ENCODE results near the gene C6orf132.

Gene C6orf132

GRCh38 chr6:42095776-42096541 lies 46.5 kb downstream of the C6orf132 start:
- H3K4me3 ChIP-seq (ENCODE audit: low read length): no peak overlapping the region
- peak; percentile 8; the same call in 1 of the 2 replicates for TF ChIP-seq CTCF (conservative IDR thresholded peaks at IDR 0.05; ENCODE audit: low read length)
- DNase-seq (ENCODE audit: low read depth): no peak

- TF ChIP-seq CTCF (conservative IDR thresholded peaks at IDR 0.05; ENCODE audit: low read length): no peak
- no peak for DNase-seq (ENCODE audit: low read depth)
- no peak overlapping the region for H3K4me3 ChIP-seq (ENCODE audit: low read length)
Measured at GRCh38 chr6:42095094-42095493, 47.3 kb downstream of the C6orf132 start.

DNA sequence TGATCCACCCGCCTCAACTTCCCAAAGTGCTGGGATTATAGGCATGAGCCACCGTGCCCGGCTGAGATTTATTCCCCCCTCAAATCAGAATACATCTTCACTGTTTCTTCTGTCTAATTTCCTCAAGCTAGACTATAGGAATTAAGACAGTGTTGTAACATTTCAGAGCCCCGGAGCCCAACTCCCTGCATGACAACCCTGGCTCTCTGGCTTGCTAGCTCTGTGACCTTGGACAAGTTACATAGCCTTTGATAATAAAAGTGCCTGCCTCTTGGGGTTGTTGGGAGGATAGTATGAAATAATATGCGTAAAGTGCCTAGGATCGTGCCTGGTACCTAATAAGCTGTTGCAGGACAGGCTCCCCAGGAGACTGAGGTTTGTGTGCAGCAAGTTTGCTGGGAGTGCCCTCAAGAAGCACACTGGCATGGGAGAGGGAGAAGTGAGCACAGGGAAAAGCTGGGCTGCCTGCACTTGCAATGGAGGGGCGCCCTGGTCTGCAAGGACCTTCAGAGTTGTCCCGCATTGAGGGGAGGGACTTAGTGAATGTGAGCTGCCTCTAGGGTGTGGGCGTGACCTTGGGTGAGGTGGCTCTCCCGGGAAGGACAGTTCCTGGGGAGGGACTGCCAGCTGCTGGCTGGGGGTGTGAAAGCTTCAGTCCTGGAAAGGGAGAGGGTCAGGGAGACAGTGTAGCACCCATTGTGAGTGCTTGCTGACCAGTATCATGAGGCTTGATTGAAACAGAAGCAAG lies 48.7 kb downstream of the C6orf132 start:
- DNase-seq (ENCODE audit: low read depth): no peak
- no peak for TF ChIP-seq CTCF (conservative IDR thresholded peaks at IDR 0.05; ENCODE audit: low read length)
- no peak overlapping the region for H3K4me3 ChIP-seq (ENCODE audit: low read length)

- H3K4me3 ChIP-seq (ENCODE audit: low read length): no peak overlapping the region
- no peak for TF ChIP-seq CTCF (conservative IDR thresholded peaks at IDR 0.05; ENCODE audit: low read length)
- no peak for DNase-seq (ENCODE audit: low read depth)
Measured at GRCh38 chr6:42091718-42092023, 50.7 kb downstream of the C6orf132 start.

GRCh38 chr6:42090819-42091717 lies 51.4 kb downstream of the C6orf132 start:
- no peak for DNase-seq (ENCODE audit: low read depth)
- no peak overlapping the region for H3K4me3 ChIP-seq (ENCODE audit: low read length)
- no peak for TF ChIP-seq CTCF (conservative IDR thresholded peaks at IDR 0.05; ENCODE audit: low read length)

DNA sequence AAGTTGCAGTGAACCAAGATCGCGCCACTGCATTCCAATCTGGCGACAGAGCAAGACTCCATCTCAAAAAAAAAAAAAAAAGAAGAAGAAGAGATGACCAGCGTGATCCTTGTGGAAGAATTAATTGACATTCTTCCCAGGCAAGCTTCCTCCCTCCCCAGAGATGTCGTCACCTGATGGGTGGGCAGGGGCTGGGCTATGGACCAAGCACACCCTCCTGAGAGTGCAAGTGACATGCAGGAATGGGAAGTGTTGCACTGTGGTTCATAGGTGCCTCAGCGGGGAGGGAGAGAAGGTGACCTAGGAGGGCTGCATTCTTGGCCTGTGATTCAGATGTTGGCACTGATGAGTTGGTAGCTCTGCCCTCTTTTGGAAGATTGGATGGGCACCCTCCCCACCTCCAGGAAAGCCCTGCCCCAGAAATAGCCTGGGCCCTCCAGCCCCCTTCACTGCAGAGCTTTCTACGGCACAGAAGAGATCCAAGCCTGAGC lies 54.3 kb downstream of the C6orf132 start:
- TF ChIP-seq CTCF (conservative IDR thresholded peaks at IDR 0.05; ENCODE audit: low read length): no peak
- peak; percentile 37 for DNase-seq (ENCODE audit: low read depth)
- H3K4me3 ChIP-seq (ENCODE audit: low read length): no peak overlapping the region
